Measurements from ENCODE around the gene ACP7.

The ACP7 gene

DNA sequence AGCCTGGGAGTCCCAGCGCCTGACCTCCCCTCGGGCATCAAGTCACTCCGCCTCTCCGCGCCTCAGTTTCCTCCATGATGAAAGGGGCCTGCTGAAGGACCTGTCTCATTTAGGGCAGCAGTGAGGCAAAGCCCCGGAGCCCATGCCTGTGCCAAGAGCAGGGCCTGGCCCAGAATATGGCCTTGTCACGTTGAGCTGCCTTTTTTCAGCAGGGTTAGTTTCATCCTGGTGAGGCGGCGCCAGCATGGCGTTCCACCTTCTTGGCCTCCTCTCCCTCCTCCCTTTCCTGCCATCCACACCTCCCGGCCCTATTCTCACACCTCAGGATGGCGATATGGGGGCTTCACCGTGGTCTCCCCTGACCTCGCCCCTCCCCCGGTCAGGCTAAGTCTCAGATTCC lies 71.6 kb downstream of the ACP7 start:
- H3K27me3 ChIP-seq (replicated peaks; ENCODE audit: insufficient read depth, low read length) = no peaks in the 10 kb centered on the region
- no peaks in the 10 kb centered on the region for H3K4me1 ChIP-seq (ENCODE audit: low read length)
- no peaks in the 10 kb centered on the region for H3F3A ChIP-seq (ENCODE audit: insufficient read depth, low read length)
- no peak overlapping the region for H3K4me2 ChIP-seq (ENCODE audit: low read depth, low read length)
- no peak overlapping the region for H2AFZ ChIP-seq (ENCODE audit: low read length)
- no peak for DNase-seq
- no peak overlapping the region for H3K27ac ChIP-seq (ENCODE audit: low read length)
- no peaks in the 10 kb centered on the region for H4K20me1 ChIP-seq (ENCODE audit: insufficient read depth, low read length)
- peaks cover 11% of the 10 kb centered on the region for H3K79me2 ChIP-seq (ENCODE audit: low read length)
- TF ChIP-seq, protein P1, sequence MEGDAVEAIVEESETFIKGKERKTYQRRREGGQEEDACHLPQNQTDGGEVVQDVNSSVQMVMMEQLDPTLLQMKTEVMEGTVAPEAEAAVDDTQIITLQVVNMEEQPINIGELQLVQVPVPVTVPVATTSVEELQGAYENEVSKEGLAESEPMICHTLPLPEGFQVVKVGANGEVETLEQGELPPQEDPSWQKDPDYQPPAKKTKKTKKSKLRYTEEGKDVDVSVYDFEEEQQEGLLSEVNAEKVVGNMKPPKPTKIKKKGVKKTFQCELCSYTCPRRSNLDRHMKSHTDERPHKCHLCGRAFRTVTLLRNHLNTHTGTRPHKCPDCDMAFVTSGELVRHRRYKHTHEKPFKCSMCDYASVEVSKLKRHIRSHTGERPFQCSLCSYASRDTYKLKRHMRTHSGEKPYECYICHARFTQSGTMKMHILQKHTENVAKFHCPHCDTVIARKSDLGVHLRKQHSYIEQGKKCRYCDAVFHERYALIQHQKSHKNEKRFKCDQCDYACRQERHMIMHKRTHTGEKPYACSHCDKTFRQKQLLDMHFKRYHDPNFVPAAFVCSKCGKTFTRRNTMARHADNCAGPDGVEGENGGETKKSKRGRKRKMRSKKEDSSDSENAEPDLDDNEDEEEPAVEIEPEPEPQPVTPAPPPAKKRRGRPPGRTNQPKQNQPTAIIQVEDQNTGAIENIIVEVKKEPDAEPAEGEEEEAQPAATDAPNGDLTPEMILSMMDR (IDR thresholded peaks at IDR 0.05; ENCODE audit: low read length) = no peak
- TF ChIP-seq EZH2 (optimal IDR thresholded peaks at IDR 0.05; ENCODE audit: low read depth, low read length) (no peak), EZH2phosphoT487 (IDR thresholded peaks at IDR 0.05; ENCODE audit: low read length) (no peak)
- H3K9me2 ChIP-seq (replicated peaks; ENCODE audit: insufficient read depth, low read length) = no peaks in the 10 kb centered on the region
- no peak overlapping the region for H3K9ac ChIP-seq (ENCODE audit: low read length)
- H3K9me3 ChIP-seq (replicated peaks; ENCODE audit: insufficient read depth, low read length) = no peaks in the 10 kb centered on the region
- no peaks in the 10 kb centered on the region for H3K36me3 ChIP-seq (replicated peaks; ENCODE audit: insufficient read depth, low read length)
- H3K4me3 ChIP-seq (ENCODE audit: low read length) = no peak overlapping the region

DNA sequence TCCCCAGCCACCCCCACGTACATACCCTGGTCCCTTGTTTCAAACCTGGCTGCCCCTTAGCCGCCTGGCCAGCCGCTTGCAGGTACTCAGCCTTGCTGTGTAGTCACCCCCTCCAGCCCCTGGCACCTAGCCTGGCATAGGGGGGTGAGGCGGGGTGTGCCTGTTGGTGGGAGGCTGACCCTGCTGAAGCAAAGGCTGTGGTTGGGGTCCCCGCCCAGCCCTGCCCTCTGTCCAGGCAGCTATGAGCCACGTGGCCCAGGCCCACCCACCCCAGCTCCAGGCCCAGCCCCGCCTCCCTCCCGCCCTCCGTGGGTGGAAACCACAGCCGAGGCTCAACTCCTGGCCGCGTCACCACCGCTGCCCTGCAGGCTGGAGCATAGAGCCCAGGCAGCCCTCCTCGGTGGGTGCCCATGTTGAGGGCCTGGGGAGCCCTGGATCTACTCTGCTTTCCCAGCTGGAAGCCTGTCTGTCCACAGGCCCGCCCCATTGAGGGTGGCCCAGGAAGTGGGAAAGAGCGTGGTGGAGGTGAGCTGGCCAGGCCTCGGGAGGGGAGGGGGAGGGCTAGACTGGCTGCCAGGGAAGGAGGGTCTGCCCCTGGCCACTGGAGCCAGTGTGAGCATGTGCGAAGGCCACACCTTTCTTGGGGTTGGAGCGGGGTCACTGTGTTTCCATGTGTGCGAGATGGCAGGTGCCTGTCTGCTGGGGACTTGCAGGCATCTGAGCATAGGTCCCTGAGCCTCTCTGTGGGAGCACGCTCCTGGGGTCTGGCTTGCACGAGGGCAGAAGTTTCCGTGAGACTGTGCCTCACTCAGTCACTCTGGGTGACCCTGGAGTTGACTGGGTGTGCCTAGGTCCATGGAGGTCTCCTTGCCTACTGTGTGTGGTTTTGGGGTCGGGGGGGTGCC lies 72.4 kb downstream of the ACP7 start:
- DNase-seq = no peak

GRCh38 chr19:39157275-39157996 lies 73.3 kb downstream of the ACP7 start:
- H3K27ac ChIP-seq (ENCODE audit: low read length) = no peak overlapping the region

More for the DNA sequence above, 72.4 kb downstream of the ACP7 start:
- Histone ChIP-seq H3K4me1 (ENCODE audit: low read length) (no peaks in the 10 kb centered on the region), H3K36me3 (replicated peaks; ENCODE audit: insufficient read depth, low read length) (no peaks in the 10 kb centered on the region), H3K9me2 (replicated peaks; ENCODE audit: insufficient read depth, low read length) (no peaks in the 10 kb centered on the region), H3F3A (ENCODE audit: insufficient read depth, low read length) (no peaks in the 10 kb centered on the region), H3K27ac (ENCODE audit: low read length) (no peak overlapping the region), H3K27me3 (replicated peaks; ENCODE audit: insufficient read depth, low read length) (no peaks in the 10 kb centered on the region), H2AFZ (ENCODE audit: low read length) (no peak overlapping the region), H3K4me2 (ENCODE audit: low read depth, low read length) (no peak overlapping the region), H4K20me1 (ENCODE audit: insufficient read depth, low read length) (no peaks in the 10 kb centered on the region), H3K9ac (ENCODE audit: low read length) (no peak overlapping the region), H3K4me3 (ENCODE audit: low read length) (no peak overlapping the region), H3K79me2 (ENCODE audit: low read length) (peaks cover 8% of the 10 kb centered on the region), H3K9me3 (replicated peaks; ENCODE audit: insufficient read depth, low read length) (no peaks in the 10 kb centered on the region)
- TF ChIP-seq EZH2 (optimal IDR thresholded peaks at IDR 0.05; ENCODE audit: low read depth, low read length) (no peak), EZH2phosphoT487 (IDR thresholded peaks at IDR 0.05; ENCODE audit: low read length) (no peak)
- TF ChIP-seq, protein P1 (IDR thresholded peaks at IDR 0.05; ENCODE audit: low read length) = no peak

More at GRCh38 chr19:39157275-39157996, 73.3 kb downstream of the ACP7 start:
- Histone ChIP-seq H3K4me2 (ENCODE audit: low read depth, low read length) (no peak overlapping the region), H4K20me1 (ENCODE audit: insufficient read depth, low read length) (no peaks in the 10 kb centered on the region), H3K9me3 (replicated peaks; ENCODE audit: insufficient read depth, low read length) (no peaks in the 10 kb centered on the region), H2AFZ (ENCODE audit: low read length) (no peak overlapping the region), H3K4me3 (ENCODE audit: low read length) (no peak overlapping the region), H3F3A (ENCODE audit: insufficient read depth, low read length) (no peaks in the 10 kb centered on the region), H3K4me1 (ENCODE audit: low read length) (no peaks in the 10 kb centered on the region), H3K9me2 (replicated peaks; ENCODE audit: insufficient read depth, low read length) (no peaks in the 10 kb centered on the region), H3K9ac (ENCODE audit: low read length) (no peak overlapping the region), H3K36me3 (replicated peaks; ENCODE audit: insufficient read depth, low read length) (no peaks in the 10 kb centered on the region), H3K27me3 (replicated peaks; ENCODE audit: insufficient read depth, low read length) (no peaks in the 10 kb centered on the region), H3K79me2 (ENCODE audit: low read length) (peaks cover 8% of the 10 kb centered on the region)
- TF ChIP-seq, protein P1 (IDR thresholded peaks at IDR 0.05; ENCODE audit: low read length) = no peak
- TF ChIP-seq EZH2 (optimal IDR thresholded peaks at IDR 0.05; ENCODE audit: low read depth, low read length) (no peak), EZH2phosphoT487 (IDR thresholded peaks at IDR 0.05; ENCODE audit: low read length) (no peak)
- DNase-seq = no peak
